GM12878 (cell line): ENCODE measurements around the gene LRRC23. TPM values are rescaled to one million over a fixed set of nuclear protein-coding genes. Genes with fewer than 3 reads are reported as not detected.

ENCODE experiments used
- BCLAF1 ChIP-seq: fragments of 450-650 bp; IDR thresholded peaks from 2 replicates; pipeline ENCODE4 v1.6.1; 2017; ENCODE audit warnings: antibody characterized with exemption, mild to moderate bottlenecking, moderate library complexity
- CBFB ChIP-seq: IDR thresholded peaks from 2 replicates; pipeline ENCODE4 v1.6.1; 2016; ENCODE audit warnings: antibody characterized with exemption, low read depth
- DPF2 ChIP-seq: fragments of 450-650 bp; IDR thresholded peaks from 2 replicates; pipeline ENCODE4 v1.6.1; 2017; ENCODE audit warnings: mild to moderate bottlenecking
- ESRRA ChIP-seq: IDR thresholded peaks from 2 replicates; pipeline ENCODE4 v1.6.1; 2012; ENCODE audit warnings: mild to moderate bottlenecking, low read length, improper control_type of control experiment
- JUND ChIP-seq: IDR thresholded peaks from 2 replicates; pipeline ENCODE4 v1.6.1; 2012; ENCODE audit warnings: low read depth, mild to moderate bottlenecking, low read length, improper control_type of control experiment, moderate library complexity
- SREBF2 ChIP-seq: IDR thresholded peaks from 2 replicates; pipeline ENCODE4 v1.6.1; 2012; ENCODE audit warnings: mild to moderate bottlenecking, low read length
- SUZ12 ChIP-seq: fragments of 200-600 bp; sonication (generic); IDR thresholded peaks from one replicate; pipeline ENCODE4 v1.6.1; 2018; ENCODE audit warnings: antibody characterized with exemption, mild to moderate bottlenecking; ENCODE audit not compliant: unreplicated experiment
- ZBTB40 ChIP-seq: fragments of 450-650 bp; IDR thresholded peaks from 2 replicates; pipeline ENCODE4 v1.6.1; 2016; ENCODE audit warnings: mild to moderate bottlenecking, moderate library complexity, borderline replicate concordance
- ZNF592 ChIP-seq: fragments of 450-650 bp; IDR thresholded peaks from 2 replicates; pipeline ENCODE4 v1.6.1; 2017; ENCODE audit warnings: mild to moderate bottlenecking, moderate library complexity
- polyA plus RNA-seq, 11 experiments: library from polyadenylated mRNA; depleted of rRNA in 4 of 11; unstranded in 6 of 11; stranded (reverse) in 5 of 11; fragments of >200 nt; fragmentation: Nextera tagmentation in 4 of 11; fragmentation: Illumina TruSeq in 1 of 11; extraction: Ambion mirVana in 4 of 11; extraction: Trizol in 1 of 11; gene quantifications; 1 replicate in 1 of 11; 2 replicates in 10 of 11; pipeline versions ENCODE4 v1.2.1 to v1.2.3, GENCODE V29; 2011 to 2016; ENCODE audit warnings: inconsistent platforms in 2 of 11, missing spikeins in 2 of 11, low read depth in 1 of 11
- total RNA-seq, 4 experiments: library from RNA; depleted of rRNA in 3 of 4; stranded (reverse); fragments of >200 nt in 3 of 4; fragmentation: Illumina TruSeq in 1 of 4; extraction: Trizol in 1 of 4; gene quantifications; 2 replicates each; pipeline versions ENCODE4 v1.2.1 to v1.2.3, GENCODE V29; 2013 to 2021

Gene LRRC23
- total and polyA plus RNA-seq, 10 of the 15 experiments (the other 5 are each of a cell fraction or from before 2014, with no cell fraction given), result 1.4 to 6.9 (median 3.4) TPM

- TF ChIP-seq BCLAF1 (no peak), JUND (no peak), SREBF2 (no peak), SUZ12 (no peak), ZBTB40 (no peak), DPF2 (no peak), ZNF592 (no peak), ESRRA (no peak), CBFB (no peak)
These were observed 20.9 kb upstream of the LRRC23 start (continued) for GRCh38 chr12:6883683-6884082.
